ENCODE results near the gene AGT.

The AGT gene

GRCh38 chr1:230713915-230714764, at the start of gene AGT:
Gene AGT, minus strand, starts transcription at chr1:230714122. Its CDS starts 3,299 bp downstream, at chr1:230710823.
- DNase-seq = no peak

- DNase-seq = no peak
These were observed 47.7 kb upstream of the AGT start for GRCh38 chr1:230761443-230762167.

GRCh38 chr1:230760360-230760827, 46.5 kb upstream of the AGT start:
- no peak for DNase-seq

- no peak for DNase-seq
These were observed 45.6 kb upstream of the AGT start for GRCh38 chr1:230759369-230760065.

- DNase-seq = no peak
These were observed 44.9 kb upstream of the AGT start for GRCh38 chr1:230758709-230759368.

GRCh38 chr1:230757856-230758708, 44.2 kb upstream of the AGT start:
- no peak for DNase-seq

GRCh38 chr1:230754796-230755195, 40.9 kb upstream of the AGT start:
- DNase-seq = no peak

- no peak for DNase-seq
These were observed 39.8 kb upstream of the AGT start for GRCh38 chr1:230753586-230754251.

GRCh38 chr1:230753191-230753585, 39.3 kb upstream of the AGT start:
- no peak for DNase-seq

- no peak for DNase-seq
These were observed 38.5 kb upstream of the AGT start for GRCh38 chr1:230752407-230752806.

- no peak for DNase-seq
These were observed 37.2 kb upstream of the AGT start for GRCh38 chr1:230750986-230751625.

GRCh38 chr1:230750576-230750975, 36.7 kb upstream of the AGT start:
- DNase-seq = no peak

GRCh38 chr1:230749635-230750034, 35.7 kb upstream of the AGT start:
- DNase-seq = no peak

GRCh38 chr1:230749150-230749549, 35.2 kb upstream of the AGT start:
- DNase-seq = no peak

GRCh38 chr1:230747890-230748800, 34.2 kb upstream of the AGT start:
- DNase-seq = no peak

GRCh38 chr1:230747127-230747730, 33.3 kb upstream of the AGT start, which contains the start of gene CAPN9:
Gene CAPN9, plus strand, starts transcription at chr1:230747388. Its CDS starts 109 bp downstream, at chr1:230747497.
- no peak for DNase-seq

- DNase-seq = no peak
These were observed 32.7 kb upstream of the AGT start for GRCh38 chr1:230746617-230747016.

- DNase-seq = no peak
These were observed 31.1 kb upstream of the AGT start for GRCh38 chr1:230745071-230745470.

GRCh38 chr1:230744382-230744781, 30.5 kb upstream of the AGT start:
- DNase-seq = no peak
